Spleen (tissue), 7 donors: ENCODE results near the gene KCMF1.

ENCODE experiments used
- POLR2A ChIP-seq, 3 donors: fragments of 450-650 bp; IDR thresholded peaks; one replicate each; pipeline ENCODE4 v1.5.1; 2017; ENCODE audit warnings: antibody characterized with exemption in 3 of 3, mild to moderate bottlenecking in 1 of 3
- POLR2AphosphoS5 ChIP-seq, 3 donors: sonication (generic); formaldehyde crosslinking; IDR thresholded peaks; one replicate each; pipeline ENCODE4 v1.5.1; 2017; ENCODE audit warnings: antibody characterized with exemption in 3 of 3
- TF ChIP-seq, protein P1 (sequence below), 11 experiments: fragments of 200-600 bp in 7 of 11; fragments of 450-650 bp in 4 of 11; sonication (generic) in 4 of 11; IDR thresholded peaks in 8 of 11; conservative IDR thresholded peaks in 3 of 11; 1 replicate in 7 of 11; 2 replicates in 4 of 11; pipeline versions ENCODE4 v1.4.0 to v1.8.0; 2016 to 2021; ENCODE audit warnings: antibody characterized with exemption in 11 of 11, inconsistent platforms in 4 of 11, mild to moderate bottlenecking in 1 of 11
- donor health status: DM: no; HTN: no; CAD: no; lungs with moderate emphysema.
- donor health status: DM: no; HTN: no; CAD: no.
- donor health status: DM: no; HTN: no; CAD: no.

DNA sequence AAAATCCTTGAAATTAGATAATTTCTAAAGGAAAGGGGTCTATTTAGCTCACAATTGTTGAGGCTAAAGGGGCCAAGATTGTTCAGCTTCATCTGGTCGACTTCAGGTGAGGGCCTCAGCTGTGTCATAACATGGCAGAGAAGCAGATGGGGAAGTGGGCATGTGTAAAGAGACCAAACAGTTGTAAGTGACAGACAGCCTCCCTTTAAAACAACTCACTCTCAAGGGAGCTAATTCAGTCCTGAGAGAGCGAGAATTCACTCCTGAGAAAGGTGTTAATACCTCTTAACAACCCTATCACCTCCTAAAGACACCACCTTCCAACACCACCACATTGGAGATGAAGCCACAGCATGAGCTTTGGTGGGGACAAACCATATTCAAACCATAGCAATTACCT lies 62.4 kb downstream of the KCMF1 start:
- TF ChIP-seq, protein P1, sequence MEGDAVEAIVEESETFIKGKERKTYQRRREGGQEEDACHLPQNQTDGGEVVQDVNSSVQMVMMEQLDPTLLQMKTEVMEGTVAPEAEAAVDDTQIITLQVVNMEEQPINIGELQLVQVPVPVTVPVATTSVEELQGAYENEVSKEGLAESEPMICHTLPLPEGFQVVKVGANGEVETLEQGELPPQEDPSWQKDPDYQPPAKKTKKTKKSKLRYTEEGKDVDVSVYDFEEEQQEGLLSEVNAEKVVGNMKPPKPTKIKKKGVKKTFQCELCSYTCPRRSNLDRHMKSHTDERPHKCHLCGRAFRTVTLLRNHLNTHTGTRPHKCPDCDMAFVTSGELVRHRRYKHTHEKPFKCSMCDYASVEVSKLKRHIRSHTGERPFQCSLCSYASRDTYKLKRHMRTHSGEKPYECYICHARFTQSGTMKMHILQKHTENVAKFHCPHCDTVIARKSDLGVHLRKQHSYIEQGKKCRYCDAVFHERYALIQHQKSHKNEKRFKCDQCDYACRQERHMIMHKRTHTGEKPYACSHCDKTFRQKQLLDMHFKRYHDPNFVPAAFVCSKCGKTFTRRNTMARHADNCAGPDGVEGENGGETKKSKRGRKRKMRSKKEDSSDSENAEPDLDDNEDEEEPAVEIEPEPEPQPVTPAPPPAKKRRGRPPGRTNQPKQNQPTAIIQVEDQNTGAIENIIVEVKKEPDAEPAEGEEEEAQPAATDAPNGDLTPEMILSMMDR (IDR thresholded peaks at IDR 0.05 in 8 of 11, conservative IDR thresholded peaks at IDR 0.05 in 3 of 11): no peak
- TF ChIP-seq POLR2A (IDR thresholded peaks at IDR 0.05): no peak
- TF ChIP-seq POLR2AphosphoS5 (IDR thresholded peaks at IDR 0.05): no peak
